Activated CD4-positive, CD25-positive, alpha-beta regulatory T cell treated with anti-CD3 and anti-CD28 coated beads, Interleukin-2, amount 50 U/mL, for 72 hours (primary cell): ENCODE results near the gene MAP4K5.

Experiments used
- DNase-seq: peaks from one replicate; pipeline ENCODE4 v3.0.0; 2021

The MAP4K5 gene

GRCh38 chr14:50398189-50398580, 134.2 kb downstream of the MAP4K5 start:
- DNase-seq = no peak

GRCh38 chr14:50397390-50398188, 134.8 kb downstream of the MAP4K5 start:
- DNase-seq = no peak

GRCh38 chr14:50396631-50397389, 135.6 kb downstream of the MAP4K5 start, which contains the start of gene CDKL1:
CDKL1 (minus strand) TSS chr14:50396881; CDS start chr14:50395868, 1,013 bp downstream.
- DNase-seq = peak; percentile 52

GRCh38 chr14:50395448-50395847, 136.9 kb downstream of the MAP4K5 start:
- no peak for DNase-seq

GRCh38 chr14:50394713-50395112, 137.7 kb downstream of the MAP4K5 start:
- DNase-seq = no peak

GRCh38 chr14:50389668-50390441, 142.5 kb downstream of the MAP4K5 start:
- DNase-seq = no peak

GRCh38 chr14:50388256-50388931, 144.0 kb downstream of the MAP4K5 start:
- no peak for DNase-seq

GRCh38 chr14:50387548-50387947, 144.8 kb downstream of the MAP4K5 start:
- DNase-seq = no peak

- DNase-seq = no peak
Observed at GRCh38 chr14:50383618-50384225, 148.6 kb downstream of the MAP4K5 start.

- DNase-seq = no peak
Observed at GRCh38 chr14:50381823-50382287, 150.5 kb downstream of the MAP4K5 start.

GRCh38 chr14:50381008-50381407, 151.4 kb downstream of the MAP4K5 start:
- no peak for DNase-seq

- DNase-seq = no peak
Observed at GRCh38 chr14:50380455-50380854, 151.9 kb downstream of the MAP4K5 start.

- DNase-seq = no peak
Observed at GRCh38 chr14:50379563-50379962, 152.8 kb downstream of the MAP4K5 start.

GRCh38 chr14:50377550-50378085, 154.8 kb downstream of the MAP4K5 start:
- no peak for DNase-seq

- no peak for DNase-seq
Observed at GRCh38 chr14:50375760-50376159, 156.6 kb downstream of the MAP4K5 start.

GRCh38 chr14:50373959-50374358, 158.4 kb downstream of the MAP4K5 start:
- no peak for DNase-seq

- DNase-seq = no peak
Observed at GRCh38 chr14:50371546-50371945, 160.8 kb downstream of the MAP4K5 start.
